Right renal cortex interstitium (tissue), 3 donors: ENCODE measurements around the gene AEN. TPM values are rescaled to one million over a fixed set of nuclear protein-coding genes. Genes with fewer than 3 reads are reported as not detected.

Experiments
- DNase-seq, 3 donors: peaks; one replicate each; pipeline ENCODE4 v3.0.0-alpha.2; 2013; ENCODE audit warnings: low read depth in 3 of 3, low spot score in 2 of 3
- polyA plus RNA-seq, 3 donors: library from polyadenylated mRNA; unstranded; fragments of 120-200 nt; gene quantifications; one replicate each; pipeline ENCODE4 v1.2.1, GENCODE V29; 2013; ENCODE audit not compliant: insufficient read length in 3 of 3

The AEN gene
- polyA plus RNA-seq, 3 donors = 5.8 to 6.3 (median 6.1) TPM

DNA sequence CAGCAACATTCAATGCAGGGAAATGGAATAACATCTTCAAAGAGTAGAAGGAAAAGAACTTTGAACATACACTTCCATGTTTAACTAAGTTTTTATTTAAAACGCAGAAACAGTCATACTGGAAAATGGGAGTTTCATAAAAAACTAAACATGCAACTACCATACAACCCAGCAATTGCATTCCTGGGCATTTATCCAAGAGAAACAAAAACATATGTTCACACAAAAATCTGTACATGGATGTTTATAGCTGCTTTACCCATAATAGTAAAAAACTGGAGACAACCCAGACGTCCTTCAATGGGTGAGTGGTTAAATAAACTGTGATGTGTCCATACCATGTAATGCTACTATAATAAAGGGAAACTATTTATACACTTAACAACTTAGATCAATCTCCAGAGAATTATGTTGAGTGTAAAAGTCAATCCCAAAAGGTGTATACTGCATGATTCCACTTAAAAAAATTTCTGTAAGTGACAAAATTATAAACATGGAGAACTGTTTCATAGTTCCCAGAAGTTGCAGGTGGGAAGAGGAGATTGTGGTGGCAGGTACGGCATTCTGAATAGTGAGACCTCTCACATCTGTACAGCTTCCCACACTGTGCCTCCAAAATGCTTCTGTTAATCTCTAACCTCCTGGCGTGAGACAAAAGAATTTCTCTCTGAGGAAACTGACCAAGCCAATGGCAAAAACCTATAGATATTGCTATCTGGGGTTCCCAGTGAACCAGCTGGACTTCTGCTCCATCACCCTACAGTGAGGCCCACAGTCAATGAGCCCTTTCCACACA lies 40.8 kb downstream of the AEN start:
- no peak for DNase-seq

DNA sequence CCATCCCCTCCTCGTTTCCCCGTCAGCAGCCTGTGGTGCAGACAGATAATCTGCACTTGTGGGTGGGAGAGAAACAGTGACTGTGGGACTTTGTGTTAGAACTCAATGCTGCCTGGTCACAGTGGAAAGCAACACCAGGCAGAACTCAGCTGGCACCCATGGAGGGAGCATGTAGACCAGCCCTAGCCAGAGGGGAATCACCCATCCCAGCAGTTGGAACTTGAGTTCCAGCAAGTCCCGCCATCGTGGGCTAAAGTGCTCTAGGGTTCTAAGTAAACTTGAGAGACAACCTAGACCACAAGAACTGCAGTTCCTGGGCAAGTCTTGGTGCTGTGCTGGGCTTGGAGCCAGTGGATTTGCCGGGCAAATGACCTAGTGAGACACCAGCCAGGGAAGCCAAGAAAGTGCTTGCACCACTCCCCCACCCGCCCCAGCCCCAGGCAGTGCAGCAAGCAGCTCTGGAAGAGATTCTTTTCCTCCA lies 42.0 kb downstream of the AEN start:
- DNase-seq = no peak

- DNase-seq = no peak
Observed at GRCh38 chr15:88664151-88664778, 43.1 kb downstream of the AEN start.

DNA sequence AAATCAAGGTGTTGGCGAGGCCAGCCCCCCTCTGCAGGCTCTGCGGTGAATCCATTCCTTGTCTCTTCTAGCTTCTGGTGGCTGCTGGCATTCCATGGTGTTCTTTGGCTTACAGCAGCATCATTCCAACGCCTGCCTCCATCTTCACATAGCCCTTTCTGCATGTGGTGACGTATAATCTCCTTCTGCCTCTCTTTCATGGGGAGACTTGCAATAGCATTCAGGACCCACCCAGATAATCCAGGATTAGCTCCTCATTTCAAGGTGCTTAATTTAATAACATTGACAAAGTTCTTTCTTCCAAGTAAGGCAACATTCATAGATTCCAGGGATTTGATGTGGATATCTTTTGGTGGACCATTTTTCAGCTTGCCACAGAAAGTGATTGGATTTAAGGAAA lies 53.5 kb downstream of the AEN start:
- no peak for DNase-seq

- DNase-seq = no peak
Observed at GRCh38 chr15:88678755-88679154, 57.6 kb downstream of the AEN start.

DNA sequence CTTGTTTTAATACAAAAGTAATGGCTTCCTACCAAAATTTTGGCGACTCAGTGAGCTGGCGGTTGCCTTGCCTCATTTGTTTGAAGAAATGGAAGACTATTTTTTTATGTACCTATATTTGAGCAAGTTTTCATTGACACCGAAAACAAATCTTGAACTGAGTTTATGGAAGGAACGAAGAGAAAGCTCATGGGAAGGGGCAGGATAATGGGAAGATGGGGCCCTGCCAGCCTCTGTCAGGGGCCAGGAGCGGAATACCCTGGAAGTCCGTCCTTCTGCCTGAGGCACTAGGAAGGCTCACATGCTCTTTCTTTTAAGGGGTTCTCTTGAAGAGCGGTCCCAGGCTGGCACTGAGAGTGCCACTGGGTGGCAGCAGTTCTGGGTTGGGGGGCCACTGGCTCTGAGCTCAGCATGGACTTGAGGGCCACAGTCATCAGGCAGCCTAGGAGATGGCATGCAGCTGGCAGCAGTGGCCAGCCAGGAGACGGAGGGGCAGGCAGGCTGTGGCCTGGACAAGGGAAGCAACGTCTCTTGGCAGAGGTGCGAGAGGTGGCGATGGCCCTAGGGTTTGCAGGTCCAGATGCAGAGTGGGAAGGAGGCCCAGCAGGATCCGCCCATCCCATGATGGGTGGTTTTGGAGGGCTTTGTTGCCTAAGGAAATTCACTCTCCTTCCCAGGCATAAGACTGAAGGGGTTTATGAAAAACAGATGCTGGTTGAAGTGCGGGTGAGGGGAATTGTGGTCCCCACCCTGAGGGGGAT lies 59.3 kb downstream of the AEN start:
- no peak for DNase-seq

GRCh38 chr15:88681610-88682221 lies 60.6 kb downstream of the AEN start:
- DNase-seq = no peak

Other genes with a start within 250 kb of the AEN start
- gene MRPL46, start 154.0 kb upstream of the AEN start, polyA plus RNA-seq = 10 to 100 TPM; 31.4 to 32.3 (median 31.8) TPM
- 10 to 100 TPM; 41.6 to 46.0 (median 42.7) TPM for gene MRPS11, start 153.6 kb upstream of the AEN start, polyA plus RNA-seq
- gene DET1, start 74.7 kb upstream of the AEN start, polyA plus RNA-seq = 10 to 100 TPM; 12.2 to 15.4 (median 15.0) TPM
- 1 to 10 TPM in 2 of 3 donors, under 1 TPM in 1; 1.00 to 1.3 (median 1.2) TPM for gene ISG20, start 17.7 kb downstream of the AEN start, polyA plus RNA-seq
- 1 to 10 TPM; 2.7 to 4.9 (median 4.8) TPM for gene ACAN, start 182.1 kb downstream of the AEN start, polyA plus RNA-seq